SK-N-SH (cell line): Measurements from ENCODE around the gene EXOC6B.

Experiments used
- CTCF ChIP-seq: fragments of 200-600 bp; sonication (generic); IDR thresholded peaks from 2 replicates; pipeline ENCODE4 v1.6.1; 2017; ENCODE audit warnings: antibody characterized with exemption, mild to moderate bottlenecking, moderate library complexity
- EP300 ChIP-seq, 2 experiments: IDR thresholded peaks; 2 replicates each; pipeline versions ENCODE4 v1.4.0 to v1.6.1; 2012; ENCODE audit warnings: borderline replicate concordance in 1 of 2, low read depth in 1 of 2, low read length in 1 of 2
- EZH2phosphoT487 ChIP-seq: fragments of 200-600 bp; sonication (generic); IDR thresholded peaks from 2 replicates; pipeline ENCODE4 v1.6.1; 2017; ENCODE audit warnings: low read depth, mixed run types, mild to moderate bottlenecking, antibody characterized with exemption, moderate library complexity, borderline replicate concordance
- FOXJ3 ChIP-seq: sonication (generic); formaldehyde crosslinking; IDR thresholded peaks from 2 replicates; pipeline ENCODE4 v1.5.1; 2020; ENCODE audit warnings: mild to moderate bottlenecking, missing genetic modification reagents
- GABPA ChIP-seq: IDR thresholded peaks from 2 replicates; pipeline ENCODE4 v1.4.0; 2012; ENCODE audit warnings: low read depth, mild to moderate bottlenecking
- JUND ChIP-seq: IDR thresholded peaks from 2 replicates; pipeline ENCODE4 v1.4.0; 2012
- POLR2AphosphoS5 ChIP-seq: IDR thresholded peaks from 2 replicates; pipeline ENCODE4 v1.6.1; 2012; ENCODE audit warnings: low read depth, low read length
- RAD21 ChIP-seq: IDR thresholded peaks from 2 replicates; pipeline ENCODE4 v1.6.1; 2012; ENCODE audit warnings: mild to moderate bottlenecking, low read length
- RFX5 ChIP-seq: IDR thresholded peaks from 2 replicates; pipeline ENCODE4 v1.6.1; 2012; ENCODE audit warnings: mild to moderate bottlenecking, improper control_type of control experiment, low read length
- TAF1 ChIP-seq: IDR thresholded peaks from 2 replicates; pipeline ENCODE4 v1.6.1; 2012; ENCODE audit warnings: low read depth, mild to moderate bottlenecking, low read length, moderate library complexity, borderline replicate concordance
- USF2 ChIP-seq: fragments of 150-350 bp; IDR thresholded peaks from 2 replicates; pipeline ENCODE4 v1.6.1; 2017; ENCODE audit warnings: antibody characterized with exemption, low read length, low read depth, borderline replicate concordance
- YY1 ChIP-seq: IDR thresholded peaks from 2 replicates; pipeline ENCODE4 v1.4.0; 2012; ENCODE audit warnings: low read depth, mild to moderate bottlenecking
- TF ChIP-seq, protein P1 (sequence below): IDR thresholded peaks from 2 replicates; pipeline ENCODE4 v1.4.0; 2012; ENCODE audit warnings: low read depth
- TF ChIP-seq, protein P2 (sequence below): IDR thresholded peaks from 2 replicates; pipeline ENCODE4 v1.6.1; 2012; ENCODE audit warnings: mild to moderate bottlenecking, low read depth, low read length, moderate library complexity

- TF ChIP-seq CTCF = peak; percentile 85
- TF ChIP-seq, protein P1, sequence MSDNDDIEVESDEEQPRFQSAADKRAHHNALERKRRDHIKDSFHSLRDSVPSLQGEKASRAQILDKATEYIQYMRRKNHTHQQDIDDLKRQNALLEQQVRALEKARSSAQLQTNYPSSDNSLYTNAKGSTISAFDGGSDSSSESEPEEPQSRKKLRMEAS = no peak
- TF ChIP-seq EZH2phosphoT487 = no peak
- no peak for TF ChIP-seq JUND
- TF ChIP-seq YY1 = no peak
- TF ChIP-seq GABPA = no peak
- peak; percentile 86 for TF ChIP-seq RAD21
- no peak for TF ChIP-seq POLR2AphosphoS5
- TF ChIP-seq FOXJ3 (CRISPR knock-in tag) = no peak
- TF ChIP-seq USF2 = no peak
- TF ChIP-seq, protein P2, sequence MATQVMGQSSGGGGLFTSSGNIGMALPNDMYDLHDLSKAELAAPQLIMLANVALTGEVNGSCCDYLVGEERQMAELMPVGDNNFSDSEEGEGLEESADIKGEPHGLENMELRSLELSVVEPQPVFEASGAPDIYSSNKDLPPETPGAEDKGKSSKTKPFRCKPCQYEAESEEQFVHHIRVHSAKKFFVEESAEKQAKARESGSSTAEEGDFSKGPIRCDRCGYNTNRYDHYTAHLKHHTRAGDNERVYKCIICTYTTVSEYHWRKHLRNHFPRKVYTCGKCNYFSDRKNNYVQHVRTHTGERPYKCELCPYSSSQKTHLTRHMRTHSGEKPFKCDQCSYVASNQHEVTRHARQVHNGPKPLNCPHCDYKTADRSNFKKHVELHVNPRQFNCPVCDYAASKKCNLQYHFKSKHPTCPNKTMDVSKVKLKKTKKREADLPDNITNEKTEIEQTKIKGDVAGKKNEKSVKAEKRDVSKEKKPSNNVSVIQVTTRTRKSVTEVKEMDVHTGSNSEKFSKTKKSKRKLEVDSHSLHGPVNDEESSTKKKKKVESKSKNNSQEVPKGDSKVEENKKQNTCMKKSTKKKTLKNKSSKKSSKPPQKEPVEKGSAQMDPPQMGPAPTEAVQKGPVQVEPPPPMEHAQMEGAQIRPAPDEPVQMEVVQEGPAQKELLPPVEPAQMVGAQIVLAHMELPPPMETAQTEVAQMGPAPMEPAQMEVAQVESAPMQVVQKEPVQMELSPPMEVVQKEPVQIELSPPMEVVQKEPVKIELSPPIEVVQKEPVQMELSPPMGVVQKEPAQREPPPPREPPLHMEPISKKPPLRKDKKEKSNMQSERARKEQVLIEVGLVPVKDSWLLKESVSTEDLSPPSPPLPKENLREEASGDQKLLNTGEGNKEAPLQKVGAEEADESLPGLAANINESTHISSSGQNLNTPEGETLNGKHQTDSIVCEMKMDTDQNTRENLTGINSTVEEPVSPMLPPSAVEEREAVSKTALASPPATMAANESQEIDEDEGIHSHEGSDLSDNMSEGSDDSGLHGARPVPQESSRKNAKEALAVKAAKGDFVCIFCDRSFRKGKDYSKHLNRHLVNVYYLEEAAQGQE = no peak
- no peak for TF ChIP-seq EP300 (IDR thresholded peaks at IDR 0.05; ENCODE audit: borderline replicate concordance in 1 of 2, low read depth in 1 of 2, low read length in 1 of 2)
- TF ChIP-seq TAF1 = no peak
- no peak for TF ChIP-seq RFX5
Observed at GRCh38 chr2:72745679-72746368, 80.0 kb downstream of the EXOC6B start.
